Fibroblast of lung (primary cell): ENCODE measurements around the gene CMC2. TPM values are rescaled to one million over a fixed set of nuclear protein-coding genes. Genes with fewer than 3 reads are reported as not detected.

ENCODE experiments used
- DNase-seq, 2 donors: peaks; one replicate each; pipeline versions ENCODE4 v3.0.0 to v3.0.0-alpha.2; 2010; ENCODE audit warnings: low read depth in 2 of 2
- H2AFZ ChIP-seq: 2 replicates; pipeline ENCODE4 v1.5.1; 2012; ENCODE audit warnings: low read length, control low read depth, inconsistent platforms
- H3K27ac ChIP-seq: 2 replicates; pipeline ENCODE4 v1.5.1; 2011; ENCODE audit warnings: low read length, control low read depth; ENCODE audit not compliant: insufficient read depth
- H3K27me3 ChIP-seq: 2 replicates; pipeline ENCODE4 v1.5.1; 2011; ENCODE audit warnings: mild to moderate bottlenecking, low read length; ENCODE audit not compliant: control insufficient read depth, insufficient read depth
- H3K36me3 ChIP-seq: 2 replicates; pipeline ENCODE4 v1.5.1; 2011; ENCODE audit warnings: low read length; ENCODE audit not compliant: control insufficient read depth, insufficient read depth
- H3K4me1 ChIP-seq: 2 replicates; pipeline ENCODE4 v1.5.1; 2011; ENCODE audit warnings: low read length; ENCODE audit not compliant: control insufficient read depth, insufficient read depth; ENCODE audit errors: extremely low read depth
- H3K4me2 ChIP-seq: 2 replicates; pipeline ENCODE4 v1.5.1; 2011; ENCODE audit warnings: low read length, control low read depth; ENCODE audit not compliant: insufficient read depth; ENCODE audit errors: extremely low read depth
- H3K4me3 ChIP-seq, 4 experiments: fragments of 200-600 bp in 1 of 4; sonication (generic) in 1 of 4; replicated peaks in 1 of 4; 2 replicates each; pipeline ENCODE4 v1.5.1; 2011 to 2016; ENCODE audit warnings: low read length in 4 of 4, low read depth in 3 of 4, mild to moderate bottlenecking in 3 of 4, control low read depth in 2 of 4, inconsistent platforms in 1 of 4, mixed read lengths in 1 of 4; ENCODE audit not compliant: insufficient read depth in 1 of 4; ENCODE audit errors: control extremely low read depth in 1 of 4
- H3K79me2 ChIP-seq: 2 replicates; pipeline ENCODE4 v1.5.1; 2012; ENCODE audit warnings: mild to moderate bottlenecking, low read length, inconsistent platforms; ENCODE audit not compliant: control insufficient read depth, insufficient read depth
- H3K9ac ChIP-seq: 2 replicates; pipeline ENCODE4 v1.5.1; 2011; ENCODE audit warnings: mild to moderate bottlenecking, low read length, control low read depth; ENCODE audit not compliant: insufficient read depth
- H3K9me3 ChIP-seq: 2 replicates; pipeline ENCODE4 v1.5.1; 2012; ENCODE audit warnings: low read depth, low read length; ENCODE audit not compliant: control insufficient read depth, insufficient read depth
- H4K20me1 ChIP-seq: 2 replicates; pipeline ENCODE4 v1.5.1; 2011; ENCODE audit warnings: low read length; ENCODE audit not compliant: control insufficient read depth, insufficient read depth; ENCODE audit errors: extremely low read depth
- CTCF ChIP-seq, 2 donors: IDR thresholded peaks in 1 of 2; conservative IDR thresholded peaks in 1 of 2; 1 replicate in 1 of 2; 2 replicates in 1 of 2; pipeline ENCODE4 v1.5.1; 2011 to 2012; ENCODE audit warnings: low read length in 2 of 2, control low read depth in 1 of 2, inconsistent platforms in 1 of 2, low read depth in 1 of 2, mild to moderate bottlenecking in 1 of 2
- EZH2 ChIP-seq: IDR thresholded peaks from 2 replicates; pipeline ENCODE4 v1.5.1; 2012; ENCODE audit warnings: low read length, control low read depth, mild to moderate bottlenecking; ENCODE audit errors: missing control alignments
- polyA plus RNA-seq, 2 donors: library from polyadenylated mRNA; depleted of rRNA in 1 of 2; stranded (reverse) in 1 of 2; unstranded in 1 of 2; fragments of >200 nt; gene quantifications; 2 replicates each; pipeline ENCODE4 v1.2.1, GENCODE V29; 2011 to 2012; ENCODE audit warnings: missing spikeins in 1 of 2
- total RNA-seq: library from RNA; depleted of rRNA; stranded (reverse); fragments of >200 nt; gene quantifications from 2 replicates; pipeline ENCODE4 v1.2.1, GENCODE V29; 2014

CMC2 gene
- total and polyA plus RNA-seq, 2 donors (not counting 1 experiment from before 2014, with no cell fraction given): 70.5 to 77.3 TPM

GRCh38 chr16:80948886-80949493 is 57.7 kb downstream of the CMC2 start:
- H3K4me2 ChIP-seq: no peak overlapping the region
- H3K9ac ChIP-seq: no peak overlapping the region
- H3K27me3 ChIP-seq: no peaks in the 10 kb centered on the region
- H3K79me2 ChIP-seq: no peaks in the 10 kb centered on the region
- peak in 1 of 2 donors; percentile 39 for DNase-seq
- H3K36me3 ChIP-seq: no peaks in the 10 kb centered on the region
- no peak overlapping the region for H3K4me3 ChIP-seq
- H3K4me1 ChIP-seq: no peaks in the 10 kb centered on the region
- H2AFZ ChIP-seq: no peak overlapping the region
- no peaks in the 10 kb centered on the region for H3K9me3 ChIP-seq
- TF ChIP-seq EZH2 (no peak), CTCF (conservative IDR thresholded peaks at IDR 0.05 in 1 of 2, IDR thresholded peaks at IDR 0.05 in 1 of 2; ENCODE audit: low read depth in 1 of 2, low read length in 2 of 2) (peak; percentile 49 to 64)
- no peak overlapping the region for H3K27ac ChIP-seq
- no peaks in the 10 kb centered on the region for H4K20me1 ChIP-seq

- Histone ChIP-seq H2AFZ (no peak overlapping the region), H3K36me3 (no peaks in the 10 kb centered on the region), H3K4me2 (no peak overlapping the region), H3K9ac (no peak overlapping the region), H3K4me3 (no peak overlapping the region), H3K27me3 (no peaks in the 10 kb centered on the region), H3K4me1 (no peaks in the 10 kb centered on the region), H4K20me1 (no peaks in the 10 kb centered on the region), H3K27ac (no peak overlapping the region), H3K9me3 (no peaks in the 10 kb centered on the region), H3K79me2 (no peaks in the 10 kb centered on the region)
- no peak for TF ChIP-seq CTCF (conservative IDR thresholded peaks at IDR 0.05 in 1 of 2, IDR thresholded peaks at IDR 0.05 in 1 of 2; ENCODE audit: low read depth in 1 of 2, low read length in 2 of 2)
- DNase-seq: no peak
Measured at GRCh38 chr16:80947708-80948625, 58.7 kb downstream of the CMC2 start.

- TF ChIP-seq EZH2 (no peak), CTCF (conservative IDR thresholded peaks at IDR 0.05 in 1 of 2, IDR thresholded peaks at IDR 0.05 in 1 of 2; ENCODE audit: low read depth in 1 of 2, low read length in 2 of 2) (no peak)
- no peak overlapping the region for H3K4me3 ChIP-seq
- no peaks in the 10 kb centered on the region for H3K36me3 ChIP-seq
- H3K27me3 ChIP-seq: no peaks in the 10 kb centered on the region
- no peaks in the 10 kb centered on the region for H4K20me1 ChIP-seq
- H2AFZ ChIP-seq: no peak overlapping the region
- H3K27ac ChIP-seq: no peak overlapping the region
- H3K4me2 ChIP-seq: no peak overlapping the region
- H3K4me1 ChIP-seq: no peaks in the 10 kb centered on the region
- no peak for DNase-seq
- no peaks in the 10 kb centered on the region for H3K79me2 ChIP-seq
- H3K9ac ChIP-seq: no peak overlapping the region
- H3K9me3 ChIP-seq: no peaks in the 10 kb centered on the region
Measured at GRCh38 chr16:80947239-80947638, 59.4 kb downstream of the CMC2 start.
